Medulla oblongata (tissue), 1 donor: ENCODE measurements around the gene PALMD.
A peak's percentile ranks its signal among the peaks of the same experiment; 100 is the strongest.

ENCODE experiments used
- DNase-seq: peaks from one replicate; pipeline ENCODE4 v3.0.0-alpha.2; 2015; ENCODE audit errors: extremely low spot score

PALMD gene

DNA sequence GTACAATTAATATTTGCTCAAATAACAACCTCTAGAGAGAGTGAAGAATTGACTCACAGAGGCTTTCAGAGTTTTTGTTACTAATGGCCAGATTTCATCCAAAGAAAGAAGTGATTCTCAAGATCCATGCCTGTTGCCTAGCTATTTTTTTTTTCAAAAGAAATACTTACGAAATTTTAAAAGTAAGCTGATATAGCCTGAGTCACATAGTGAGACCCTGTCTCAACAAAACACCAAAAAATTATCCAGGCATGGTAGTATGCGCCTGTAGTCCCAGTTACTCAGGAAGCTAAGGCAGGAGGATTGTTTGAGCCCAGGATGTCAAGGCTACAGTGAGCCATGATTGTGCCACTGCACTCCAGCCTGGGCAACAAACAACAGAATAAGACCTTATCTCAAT lies 14.6 kb downstream of the PALMD start:
- DNase-seq, result no peak

DNA sequence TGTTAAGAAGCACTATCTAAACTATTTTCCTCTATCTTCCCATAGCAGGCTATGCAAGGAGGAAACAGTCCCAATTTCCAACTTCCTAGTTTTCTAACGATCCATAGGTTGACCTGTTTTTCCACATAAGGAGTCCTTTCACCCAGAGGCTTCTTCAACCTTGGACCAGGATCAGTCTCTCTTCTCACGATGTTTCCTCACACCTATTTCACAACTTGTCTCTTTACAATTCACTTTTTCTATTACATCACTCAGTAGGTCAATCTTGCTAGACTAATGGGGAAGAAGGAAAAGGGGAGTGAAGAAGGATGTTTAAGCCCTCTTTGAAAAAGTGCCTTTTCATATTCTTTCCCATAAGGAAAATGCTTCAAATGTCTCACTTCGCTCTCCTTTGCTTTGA lies 15.9 kb downstream of the PALMD start:
- no peak for DNase-seq

DNA sequence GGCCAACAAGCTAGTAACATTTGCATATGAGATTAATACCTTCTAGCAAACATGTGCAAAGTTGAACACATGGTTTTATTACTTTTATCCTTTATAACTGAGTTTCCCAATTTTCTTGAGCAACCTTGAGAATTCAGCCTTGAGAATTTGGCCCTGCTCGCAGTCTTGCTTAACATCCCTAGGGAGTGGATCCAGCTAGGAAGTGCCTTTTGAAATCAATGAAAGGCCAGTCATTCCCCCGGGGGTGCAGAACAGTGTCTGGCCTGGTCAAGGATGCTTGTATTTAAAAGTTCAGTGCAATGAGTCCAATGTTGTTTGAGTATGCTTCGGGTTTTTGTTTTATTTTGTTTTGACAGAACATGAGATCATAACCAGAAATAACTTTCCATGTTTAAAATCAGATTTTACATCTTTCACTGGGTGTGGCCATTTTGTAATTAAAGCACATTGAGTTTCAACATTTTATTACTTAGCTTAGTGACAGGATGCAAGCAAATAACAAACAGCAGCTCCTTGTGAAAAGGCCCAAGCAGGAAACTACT lies 16.7 kb downstream of the PALMD start:
- DNase-seq, result peak; percentile 56

DNA sequence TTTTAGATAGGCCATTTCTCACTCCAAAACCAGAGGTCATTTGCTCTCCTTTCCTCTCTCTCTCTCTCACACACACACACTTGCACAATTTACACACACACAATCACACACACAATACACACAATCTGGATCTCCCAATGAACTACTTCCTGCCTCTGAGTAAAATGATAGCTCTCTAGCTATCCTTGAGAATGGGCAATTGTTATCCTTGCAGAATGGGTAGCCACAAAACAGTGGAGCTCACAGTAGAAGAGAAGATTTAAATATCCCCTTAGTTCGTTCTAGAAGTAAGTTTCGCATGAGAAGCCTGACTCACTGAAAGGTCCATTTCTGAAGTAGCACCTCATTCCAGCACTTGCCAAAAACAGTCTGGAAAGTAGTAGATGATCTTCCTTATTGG lies 17.6 kb downstream of the PALMD start:
- DNase-seq, result no peak

DNA sequence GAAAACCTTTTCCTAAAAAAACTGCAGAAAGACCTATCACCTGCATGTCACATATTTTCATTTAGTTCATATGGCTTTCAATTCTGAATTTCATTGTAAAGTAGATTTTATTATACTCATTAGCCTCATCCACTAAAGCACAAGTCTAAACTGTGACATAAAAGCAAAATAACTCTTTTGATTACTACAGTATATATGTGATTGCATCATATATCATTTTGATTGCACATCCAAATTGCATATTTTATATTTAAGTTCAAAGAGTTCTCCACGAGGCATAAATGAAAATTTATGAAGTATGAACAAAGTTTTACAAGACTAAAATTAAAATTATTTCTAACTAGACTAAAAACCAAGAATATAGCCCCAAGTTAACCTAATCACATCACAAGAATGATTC lies 19.3 kb downstream of the PALMD start:
- DNase-seq, result no peak

DNA sequence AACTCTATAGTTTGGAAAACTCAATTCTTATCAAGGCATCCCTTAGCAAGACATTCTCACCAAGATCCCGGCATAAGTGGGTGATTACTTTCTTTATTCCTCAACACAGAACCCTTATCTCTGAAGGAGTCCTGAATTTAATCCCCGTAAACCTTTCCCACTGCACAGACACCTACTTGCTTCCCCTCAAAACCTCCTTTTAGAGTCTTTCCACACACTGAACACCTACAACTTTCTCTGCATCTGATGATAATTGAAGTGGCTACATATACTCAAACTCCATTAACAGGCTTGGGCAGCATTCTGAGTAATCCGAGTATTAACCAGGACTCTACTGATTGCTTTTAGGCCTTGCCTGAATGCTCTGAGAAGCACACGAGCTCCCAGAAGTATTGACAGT lies 23.5 kb downstream of the PALMD start:
- no peak for DNase-seq

DNA sequence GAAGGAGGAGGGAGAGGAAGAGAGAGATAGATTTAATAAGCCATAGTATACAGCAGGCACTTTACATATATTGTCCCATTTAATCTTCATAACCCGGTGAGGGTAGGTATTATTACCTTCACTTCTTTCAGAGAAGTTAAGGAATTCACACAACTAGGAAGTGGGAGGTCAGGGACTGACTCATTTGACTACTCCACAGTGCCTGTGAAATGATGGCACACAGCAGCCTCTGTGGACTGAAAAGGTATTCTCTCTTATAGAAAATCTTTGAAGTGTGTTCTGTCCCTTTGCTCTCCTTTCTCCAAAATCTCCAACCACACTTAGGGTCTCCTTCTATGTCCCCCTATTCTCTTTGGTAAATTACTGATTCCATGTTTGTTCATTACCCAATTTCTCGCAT lies 23.9 kb downstream of the PALMD start:
- no peak for DNase-seq

DNA sequence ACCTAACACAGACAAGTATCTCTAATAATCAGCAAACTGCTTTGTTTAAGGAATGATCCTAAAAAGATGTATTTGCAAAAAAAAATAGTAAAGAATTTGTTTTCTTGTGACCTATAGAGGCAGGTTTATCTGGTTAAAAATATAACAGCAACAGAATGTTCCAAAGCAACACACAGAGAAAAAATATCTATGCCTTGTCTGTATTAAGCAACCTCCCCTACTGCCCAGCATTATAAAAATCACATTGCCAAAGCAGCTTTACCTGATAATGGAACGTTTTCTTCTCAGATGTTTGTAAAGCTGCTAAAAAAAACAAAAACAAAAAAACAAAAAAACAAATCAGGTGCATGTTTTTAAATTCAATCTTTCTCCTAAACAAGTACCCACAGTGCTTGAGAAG lies 24.7 kb downstream of the PALMD start:
- no peak for DNase-seq

DNA sequence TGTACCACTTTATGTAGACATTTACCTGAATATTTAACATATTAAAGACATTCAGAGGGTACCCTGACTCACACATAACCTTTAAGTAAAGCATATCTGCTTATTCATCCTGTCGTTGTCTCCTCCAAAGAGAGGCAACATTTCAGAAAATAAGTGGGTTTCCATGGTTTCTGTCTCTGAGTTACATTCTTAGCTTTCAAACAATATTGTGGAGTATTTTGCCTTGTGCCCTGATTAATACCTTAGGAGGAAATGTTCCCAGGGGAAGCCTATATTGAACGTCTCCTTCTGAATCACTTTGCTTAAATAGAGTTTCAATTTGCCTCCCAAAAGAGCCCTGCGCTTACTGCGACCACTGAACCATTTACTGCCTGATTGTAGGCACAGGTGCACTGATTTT lies 26.1 kb downstream of the PALMD start:
- DNase-seq, result no peak

DNA sequence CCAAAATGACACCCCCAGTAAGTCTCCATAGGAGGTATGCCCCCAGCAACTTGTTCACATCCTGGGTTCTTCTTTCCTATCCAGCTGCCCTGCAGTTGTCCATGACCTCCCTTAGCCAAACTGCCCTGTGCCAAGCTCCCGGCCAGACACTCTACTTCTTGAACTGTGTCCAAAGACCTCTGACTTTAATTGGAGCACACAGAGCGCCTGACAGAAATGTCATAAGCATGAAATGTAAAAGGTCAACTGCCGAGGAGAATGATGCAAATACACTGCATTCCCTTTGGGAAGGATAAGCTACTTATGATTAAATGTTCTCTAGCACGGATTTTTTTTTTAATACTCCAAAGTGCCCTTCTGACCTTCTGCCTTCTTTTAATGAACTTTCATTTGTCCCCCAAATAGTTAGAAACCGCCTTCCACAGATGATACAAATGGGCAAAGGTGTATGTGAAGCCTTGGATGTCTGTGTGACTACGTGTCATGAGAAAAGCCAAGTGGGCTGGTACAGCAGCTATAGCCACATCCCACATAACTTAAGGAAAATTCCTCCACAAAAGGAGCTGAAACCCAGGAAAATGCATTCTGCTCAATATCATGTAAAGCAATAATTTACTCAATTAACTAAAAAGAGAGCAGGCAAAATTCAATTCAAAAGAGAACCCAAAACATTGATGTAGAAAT lies 26.8 kb downstream of the PALMD start:
- no peak for DNase-seq

DNA sequence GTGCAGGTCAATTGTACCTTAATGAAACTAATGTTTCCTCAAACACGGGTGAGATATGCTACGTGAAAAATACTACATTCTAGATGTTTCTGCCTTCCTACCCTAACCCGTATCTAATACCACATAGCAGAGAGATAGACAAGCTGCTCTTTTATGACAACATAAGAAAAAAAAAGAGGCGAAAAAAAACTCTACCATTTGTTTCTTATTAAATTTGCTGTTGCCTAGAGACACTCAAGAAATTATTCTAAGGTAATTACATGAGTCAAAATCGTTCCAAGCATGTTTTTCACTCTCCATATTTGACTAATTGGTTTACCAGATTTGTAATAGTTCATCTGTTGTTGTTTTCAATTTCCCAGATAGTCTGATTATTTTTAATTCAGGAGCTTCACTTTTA lies 27.4 kb downstream of the PALMD start:
- DNase-seq, result no peak

DNA sequence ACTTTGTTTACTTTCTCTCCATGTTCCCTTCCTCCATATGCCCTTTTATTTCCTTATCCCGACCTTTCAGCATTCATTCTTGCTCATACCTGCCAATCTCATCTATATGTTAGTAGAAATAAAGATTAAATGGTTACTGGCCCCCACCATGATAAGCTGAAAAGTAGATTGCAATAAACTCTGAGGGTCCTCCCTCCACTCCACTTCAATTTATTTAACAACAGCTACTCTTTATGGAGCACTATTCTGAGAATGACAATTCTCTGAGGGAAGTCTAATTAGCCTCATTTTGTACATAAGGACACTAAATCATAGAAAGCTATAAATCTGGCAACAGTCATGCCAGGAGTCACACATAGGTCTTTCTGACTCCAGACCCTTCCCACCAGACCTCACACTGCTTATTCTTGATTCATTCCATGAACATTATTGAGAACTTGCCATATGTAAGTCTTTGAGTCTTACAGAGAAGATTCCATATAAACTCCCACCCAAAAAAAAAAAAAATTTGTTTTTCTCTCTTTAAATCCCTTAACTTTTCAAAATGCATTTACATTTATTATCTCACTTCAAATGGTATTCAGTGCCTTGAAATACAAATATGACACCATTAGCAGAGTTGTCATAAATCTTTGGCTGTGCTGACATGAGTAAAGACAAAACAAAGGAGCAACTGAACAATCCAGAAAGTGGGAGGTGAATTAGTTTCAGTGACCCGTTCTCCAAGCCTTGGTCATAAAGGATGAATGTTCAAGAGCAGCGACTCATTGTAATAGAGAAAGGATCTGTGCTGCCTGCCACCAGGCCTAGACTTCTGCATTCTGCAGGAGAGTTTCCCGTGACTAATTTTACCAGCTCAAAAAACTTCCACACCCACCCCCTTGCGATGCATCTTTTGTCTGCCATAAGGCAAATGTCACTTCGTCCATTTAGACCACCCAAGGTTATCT lies 28.5 kb downstream of the PALMD start:
- no peak for DNase-seq

DNA sequence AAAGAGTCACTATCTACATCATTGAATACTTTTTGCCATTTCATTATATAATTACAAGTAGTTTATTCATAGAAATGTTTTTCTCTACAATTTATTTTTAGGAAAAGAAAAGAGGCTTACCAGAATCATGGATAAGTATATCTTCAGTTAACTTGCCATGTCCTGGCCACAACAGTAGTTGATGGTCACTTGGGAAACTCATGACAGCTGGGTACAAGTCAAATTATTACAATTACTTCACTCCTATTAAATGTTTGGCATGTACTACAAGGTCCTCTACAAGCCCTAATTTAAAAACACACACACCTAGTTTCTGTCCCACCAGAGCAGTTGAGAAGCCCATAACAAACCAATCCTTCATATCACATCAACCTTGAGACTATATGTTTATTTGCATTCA lies 29.4 kb downstream of the PALMD start:
- no peak for DNase-seq

DNA sequence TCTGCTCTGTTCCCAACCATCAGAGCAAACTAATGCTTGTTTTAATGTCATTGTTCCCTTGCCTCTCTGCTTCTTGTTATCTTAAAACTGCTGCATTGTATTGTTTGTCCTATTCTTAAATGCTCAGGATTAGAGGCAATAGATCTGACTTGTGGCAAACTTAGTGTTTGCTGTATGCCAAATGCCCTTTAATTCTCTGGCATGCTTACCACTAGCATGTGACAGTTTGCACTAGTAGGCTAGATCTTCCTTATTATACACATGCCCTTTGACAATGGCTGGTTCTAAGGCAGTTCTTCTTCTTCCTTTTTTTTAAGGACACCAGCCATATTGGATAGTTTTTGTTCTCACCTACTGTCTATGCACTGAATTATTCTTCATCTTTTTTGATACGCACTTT lies 30.1 kb downstream of the PALMD start:
- DNase-seq, result no peak

DNA sequence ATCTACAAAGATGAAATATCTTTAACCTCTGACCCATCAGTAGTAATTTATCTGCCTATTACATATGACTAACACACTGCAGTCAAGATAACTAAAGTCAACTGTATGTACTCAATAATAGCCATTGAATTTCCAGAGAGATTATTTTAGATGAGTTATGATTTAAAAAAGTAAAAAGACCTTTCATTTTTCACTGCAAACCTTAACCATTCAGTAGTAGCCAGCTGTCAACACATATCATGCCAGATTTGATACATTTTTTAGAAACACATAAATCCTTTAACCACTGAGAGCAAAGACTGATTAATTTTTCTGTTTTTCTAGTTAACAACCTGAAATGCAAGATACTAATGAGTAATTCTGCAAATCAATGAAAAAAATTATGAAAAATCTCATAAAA lies 31.0 kb downstream of the PALMD start:
- no peak for DNase-seq

DNA sequence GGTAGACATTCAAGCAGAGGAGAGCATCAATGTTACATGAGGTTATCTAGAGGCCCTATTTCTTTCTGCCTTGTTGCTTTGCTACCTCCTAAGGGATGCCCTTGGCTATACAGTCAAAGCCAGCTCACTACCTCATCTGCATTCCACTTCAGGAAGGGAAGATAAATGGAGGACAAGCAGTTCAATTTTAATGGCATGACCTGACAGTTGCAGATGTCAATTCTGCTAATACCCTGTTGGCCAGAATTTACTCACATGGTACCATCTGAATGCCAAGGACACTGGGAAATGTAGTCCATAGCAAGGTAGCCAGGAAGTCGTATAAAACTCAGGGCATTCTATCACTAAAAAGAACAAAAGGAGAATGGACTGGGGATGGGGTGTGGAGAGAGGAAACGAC lies 31.5 kb downstream of the PALMD start:
- no peak for DNase-seq

DNA sequence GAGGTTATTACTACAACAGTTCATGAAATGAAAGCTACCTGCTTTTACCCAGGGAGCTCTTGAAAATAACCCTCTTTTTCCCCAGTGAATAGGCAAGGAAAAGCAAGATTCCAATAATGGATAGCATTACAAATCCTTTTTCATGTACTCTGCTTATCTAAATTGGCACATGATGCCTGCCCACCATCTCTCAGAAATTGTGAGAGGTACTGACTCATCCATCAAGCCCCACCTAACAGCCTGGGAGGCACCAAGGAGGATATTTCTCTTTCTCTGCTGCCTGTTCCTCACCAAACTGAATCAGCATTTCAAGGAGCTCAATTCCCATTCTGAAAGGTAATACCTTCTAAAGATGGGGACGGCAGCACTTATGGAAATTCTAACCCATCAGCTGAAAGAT lies 34.4 kb downstream of the PALMD start:
- DNase-seq, result no peak

DNA sequence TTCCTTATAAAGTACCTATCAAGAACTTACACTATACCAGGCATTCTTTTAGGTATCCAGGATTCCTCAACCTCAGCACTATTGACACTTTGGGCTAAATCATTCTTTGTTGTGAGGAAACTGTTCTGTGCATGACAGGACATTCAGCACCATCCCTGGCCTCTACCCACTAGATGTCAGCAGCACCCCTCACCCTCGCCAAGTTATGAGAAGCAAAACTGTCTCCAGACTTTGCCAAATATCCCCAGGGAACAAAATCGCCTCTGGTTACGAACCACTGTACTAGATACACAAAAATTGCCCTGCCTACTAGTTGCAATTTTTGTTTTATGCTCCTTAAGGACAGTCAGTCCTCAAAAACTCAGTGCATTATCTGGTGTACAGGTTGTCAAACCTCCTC lies 35.7 kb downstream of the PALMD start:
- DNase-seq, result no peak

DNA sequence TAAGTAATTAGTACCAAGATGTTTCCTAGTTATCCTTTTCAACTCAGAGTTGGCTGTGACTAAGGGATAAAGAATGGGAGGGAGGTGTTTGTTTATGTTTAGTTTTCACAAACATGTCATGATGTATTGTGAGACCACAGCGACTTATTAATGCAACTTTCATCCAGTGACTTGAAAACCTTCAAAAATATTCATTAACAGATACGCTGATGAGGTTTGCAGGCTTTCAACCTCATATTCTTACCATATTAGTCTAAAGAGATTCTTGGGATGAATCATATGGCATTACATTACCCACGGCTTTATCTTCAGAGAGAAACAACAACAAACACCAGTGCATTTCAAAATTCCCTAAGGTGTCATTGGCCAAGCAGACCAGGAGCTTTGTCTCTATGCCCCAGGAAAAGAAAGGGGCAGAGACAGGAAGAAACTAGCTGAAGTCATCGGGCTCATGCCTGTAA lies 36.4 kb downstream of the PALMD start:
- DNase-seq, result no peak

DNA sequence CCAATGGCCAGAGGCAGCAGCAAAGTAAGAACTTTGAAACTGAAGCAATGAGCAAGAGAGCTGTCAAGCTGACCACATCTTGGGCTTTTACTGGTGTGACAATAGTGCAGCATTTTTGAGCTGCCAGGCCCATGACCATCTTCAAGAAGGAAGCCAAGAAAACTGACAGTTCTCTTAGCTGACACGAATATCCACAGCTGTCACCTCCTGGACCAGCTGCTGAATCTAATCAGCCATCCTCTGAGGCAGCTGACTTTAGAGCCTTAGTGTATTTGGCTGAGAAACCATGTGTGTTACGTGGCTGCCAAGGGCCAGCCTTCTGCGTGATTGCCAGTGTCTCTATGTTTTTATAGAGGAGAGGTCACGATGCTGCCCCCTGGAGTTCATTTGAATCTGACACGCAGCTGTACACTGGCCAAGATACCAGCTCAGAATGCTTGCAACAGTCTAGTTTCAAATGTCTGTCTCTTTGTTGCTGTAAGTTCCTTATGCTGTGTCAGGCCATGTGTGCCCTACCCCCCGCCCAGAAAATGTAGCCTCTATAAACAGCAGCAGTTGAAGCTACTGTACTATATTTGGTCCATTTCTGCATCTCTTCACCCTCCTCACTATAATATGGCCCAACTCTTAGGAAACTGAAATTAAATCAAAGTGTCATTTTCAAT lies 39.7 kb downstream of the PALMD start:
- DNase-seq, result peak; percentile 73

DNA sequence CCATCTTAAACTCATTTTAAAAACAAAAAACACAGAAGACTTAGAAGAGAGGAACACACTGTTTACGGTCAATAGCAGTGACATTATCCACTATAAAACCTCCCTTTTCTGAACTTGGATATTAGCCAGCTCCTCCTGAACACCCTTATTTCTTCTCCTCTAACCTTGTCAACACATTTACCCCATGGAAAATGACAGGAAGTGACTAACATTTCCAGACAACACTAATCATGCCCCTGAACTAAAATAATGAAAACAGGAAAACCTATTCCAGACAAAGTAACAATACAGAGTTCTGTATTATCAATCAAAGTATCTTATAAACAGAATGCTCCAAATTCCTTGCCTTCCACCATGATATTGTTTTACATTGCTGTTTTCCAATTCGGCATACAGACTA lies 45.3 kb downstream of the PALMD start:
- DNase-seq, result no peak

DNA sequence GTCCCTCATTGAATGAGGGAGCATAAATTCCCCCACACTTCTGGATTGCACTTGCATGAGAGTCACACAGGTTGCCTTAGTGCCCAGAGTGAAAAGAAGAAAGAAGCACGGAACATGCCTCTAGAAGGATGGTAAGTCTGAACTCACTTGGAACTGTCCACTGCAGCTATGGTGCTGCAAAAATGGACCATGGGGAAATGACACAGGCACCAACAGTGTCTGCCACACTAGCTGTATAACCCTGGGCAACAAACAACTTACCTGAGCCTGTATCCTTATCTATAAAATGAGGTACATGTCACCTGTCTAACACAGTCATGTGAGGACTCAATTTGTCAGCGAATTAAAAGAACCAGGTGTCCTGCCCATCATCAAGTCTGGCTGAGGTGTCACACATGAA lies 50.7 kb downstream of the PALMD start:
- DNase-seq, result no peak
